Kidney epithelial cell (primary cell): Measurements from ENCODE around the gene ARID3C. TPM values are rescaled to one million over a fixed set of nuclear protein-coding genes. Genes with fewer than 3 reads are reported as not detected.

Experiments used
- DNase-seq: peaks from one replicate; pipeline ENCODE4 v3.0.0-alpha.2; 2010; ENCODE audit warnings: low read depth
- H3K27me3 ChIP-seq: 2 replicates; pipeline ENCODE4 v1.6.0; 2011; ENCODE audit warnings: low read length; ENCODE audit not compliant: control insufficient read depth, insufficient read depth
- H3K36me3 ChIP-seq: 2 replicates; pipeline ENCODE4 v1.5.1; 2011; ENCODE audit warnings: low read length; ENCODE audit not compliant: control insufficient read depth, insufficient read depth
- H3K4me3 ChIP-seq: 2 replicates; pipeline ENCODE4 v1.5.1; 2011; ENCODE audit warnings: low read depth, mild to moderate bottlenecking, control low read depth, low read length
- CTCF ChIP-seq: IDR thresholded peaks from 2 replicates; pipeline ENCODE4 v1.5.1; 2011; ENCODE audit warnings: mild to moderate bottlenecking, moderate library complexity, low read length, control low read depth, inconsistent platforms; ENCODE audit not compliant: insufficient read depth, poor library complexity, severe bottlenecking
- total RNA-seq: library from RNA; depleted of rRNA; stranded (reverse); fragments of >200 nt; gene quantifications from 2 replicates; pipeline ENCODE4 v1.2.3, GENCODE V29; 2015

ARID3C gene
- total RNA-seq, 1 donor from 2014 or later, result 1.0 TPM

- no peak for TF ChIP-seq CTCF
- Histone ChIP-seq H3K36me3 (no peaks in the 10 kb centered on the region), H3K4me3 (no peak overlapping the region), H3K27me3 (peaks cover 83% of the 10 kb centered on the region)
- no peak for DNase-seq
Measured at GRCh38 chr9:34590381-34591247, 38.3 kb downstream of the ARID3C start.

GRCh38 chr9:34589636-34590380 is 39.1 kb downstream of the ARID3C start, which contains the start of gene CNTFR:
CNTFR (minus strand) TSS chr9:34589724; CDS start chr9:34568981, 20,743 bp downstream.
- peaks cover 91% of the 10 kb centered on the region for H3K27me3 ChIP-seq
- no peaks in the 10 kb centered on the region for H3K36me3 ChIP-seq
- DNase-seq, result no peak
- TF ChIP-seq CTCF, result no peak
- H3K4me3 ChIP-seq, result no peak within 1 kb of the TSS

GRCh38 chr9:34588671-34589635 is 39.9 kb downstream of the ARID3C start:
- TF ChIP-seq CTCF, result no peak
- DNase-seq, result no peak
- H3K36me3 ChIP-seq, result no peaks in the 10 kb centered on the region
- H3K4me3 ChIP-seq, result no peak overlapping the region
- H3K27me3 ChIP-seq, result peaks cover 90% of the 10 kb centered on the region

- Histone ChIP-seq H3K36me3 (no peaks in the 10 kb centered on the region), H3K4me3 (no peak overlapping the region), H3K27me3 (peaks cover 84% of the 10 kb centered on the region)
- no peak for DNase-seq
- TF ChIP-seq CTCF, result no peak
Measured at GRCh38 chr9:34587271-34587670, 41.6 kb downstream of the ARID3C start.

- no peak for TF ChIP-seq CTCF
- Histone ChIP-seq H3K4me3 (no peak overlapping the region), H3K27me3 (peaks cover 77% of the 10 kb centered on the region), H3K36me3 (no peaks in the 10 kb centered on the region)
- DNase-seq, result no peak
Measured at GRCh38 chr9:34585946-34586669, 42.8 kb downstream of the ARID3C start.
